ENCODE data around the gene PROCA1. TPM values are rescaled to one million over a fixed set of nuclear protein-coding genes. Genes with fewer than 3 reads are reported as not detected.
A peak's percentile ranks its signal among the peaks of the same experiment; 100 is the strongest.

Gene PROCA1
- polyA plus RNA-seq, 3 donors: 0.31 to 8.9 (median 0.78) TPM

DNA sequence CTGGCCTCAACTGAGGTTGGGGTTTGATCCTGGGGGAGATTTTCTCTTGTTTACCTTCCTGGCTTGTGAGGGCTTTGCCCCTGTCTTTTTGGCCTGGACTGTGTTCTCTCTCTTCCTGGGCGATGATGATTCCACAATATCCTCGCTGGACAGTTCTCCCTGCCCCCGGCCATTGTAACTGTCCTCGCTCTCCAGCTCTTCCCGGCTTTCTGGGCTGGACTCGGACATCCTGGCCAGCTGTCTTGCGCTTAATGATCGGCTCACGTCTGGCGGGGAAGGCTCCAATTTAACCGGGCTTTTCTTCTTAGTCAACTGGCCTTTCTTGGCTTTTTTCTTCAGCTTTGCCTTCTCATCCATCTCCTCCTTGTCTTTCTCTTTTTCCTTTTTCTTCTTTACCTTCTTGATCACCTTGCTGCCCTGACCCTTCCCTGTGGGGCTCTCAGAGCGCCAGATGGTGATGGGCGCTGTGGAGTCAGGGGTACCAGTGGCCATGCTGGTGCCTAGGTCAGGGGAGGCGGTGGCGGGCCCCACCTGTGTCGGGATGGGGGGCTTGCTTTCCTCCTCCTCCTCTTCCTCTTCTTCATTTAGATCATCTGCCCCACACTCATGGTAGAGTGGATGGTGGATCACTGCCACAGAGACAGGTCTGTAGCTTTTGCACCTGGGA is 8.0 kb downstream of the PROCA1 start:
- H3K9ac ChIP-seq (ENCODE audit: insufficient read depth, low read length, poor library complexity, severe bottlenecking): no peak overlapping the region
- no peaks in the 10 kb centered on the region for H3K4me1 ChIP-seq (ENCODE audit: control insufficient read depth in 1 of 2, insufficient read depth in 2 of 2, low read length in 2 of 2)

DNA sequence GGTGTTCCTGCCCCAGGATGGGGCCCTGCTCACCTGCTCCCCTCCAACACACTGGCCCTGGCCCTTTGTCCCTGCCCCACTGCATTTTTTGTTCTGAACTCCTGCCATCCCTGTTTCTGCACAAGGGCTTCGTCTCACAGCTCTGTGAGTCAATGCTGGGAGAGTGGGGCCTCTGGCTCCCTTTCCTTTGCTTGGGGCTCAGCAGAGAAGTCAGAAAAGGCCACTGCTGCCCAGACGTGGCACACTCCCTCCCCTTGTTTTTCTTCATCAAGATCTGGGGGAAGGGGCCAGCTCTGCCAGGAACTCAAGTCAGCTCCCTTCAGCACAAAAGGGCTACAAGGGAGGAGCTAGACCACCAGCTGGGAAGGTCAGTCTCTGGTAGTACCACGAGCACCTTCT is 8.9 kb downstream of the PROCA1 start:
- Mint-ChIP-seq H3K36me3 (peaks cover 78% of the 10 kb centered on the region in 2 donors), H3K27ac (peak overlapping the region in 2 of 7 donors; percentile 10 to 55), H3K4me3 (no peak overlapping the region), H3K27me3 (ENCODE audit: low read depth in 3 of 3) (peaks cover 0 to 2% (median 2%) of the 10 kb centered on the region in 3 donors), H3K9me3 (no peaks in the 10 kb centered on the region), H3K4me1 (peaks cover 2% of the 10 kb centered on the region)
- Histone ChIP-seq H3K9me3 (replicated peaks in 1 of 2; ENCODE audit: control insufficient read depth in 1 of 2, insufficient read depth in 1 of 2, low read length in 2 of 2) (no peaks in the 10 kb centered on the region), H3K9ac (ENCODE audit: insufficient read depth, low read length, poor library complexity, severe bottlenecking) (no peak overlapping the region), H3K79me2 (ENCODE audit: insufficient read depth, low read length) (no peaks in the 10 kb centered on the region), H3K4me3 (replicated peaks in 1 of 3; ENCODE audit: low read depth in 2 of 3, low read length in 3 of 3) (no peak overlapping the region), H3K27me3 (ENCODE audit: control insufficient read depth in 2 of 2, insufficient read depth in 2 of 2, low read length in 2 of 2) (no peaks in the 10 kb centered on the region), H3K4me1 (ENCODE audit: control insufficient read depth in 1 of 2, insufficient read depth in 2 of 2, low read length in 2 of 2) (no peaks in the 10 kb centered on the region), H2AFZ (ENCODE audit: insufficient read depth, low read depth, low read length, poor library complexity, severe bottlenecking) (no peak overlapping the region), H4K20me1 (ENCODE audit: insufficient read depth, low read length) (peaks cover 19% of the 10 kb centered on the region), H3K27ac (ENCODE audit: low read depth in 1 of 2, low read length in 2 of 2) (no peak overlapping the region), H3K4me2 (replicated peaks; ENCODE audit: extremely low read depth, low read length, poor library complexity, severe bottlenecking) (no peak overlapping the region), H3K36me3 (replicated peaks in 1 of 2; ENCODE audit: control insufficient read depth in 1 of 2, insufficient read depth in 2 of 2, low read length in 2 of 2) (peaks cover 68 to 80% of the 10 kb centered on the region in 2 donors)
- 100% methylated on average over 1 of the region's 3 CpGs for WGBS (ENCODE audit: insufficient coverage)
- DNase-seq: no peak
- TF ChIP-seq, protein P1, sequence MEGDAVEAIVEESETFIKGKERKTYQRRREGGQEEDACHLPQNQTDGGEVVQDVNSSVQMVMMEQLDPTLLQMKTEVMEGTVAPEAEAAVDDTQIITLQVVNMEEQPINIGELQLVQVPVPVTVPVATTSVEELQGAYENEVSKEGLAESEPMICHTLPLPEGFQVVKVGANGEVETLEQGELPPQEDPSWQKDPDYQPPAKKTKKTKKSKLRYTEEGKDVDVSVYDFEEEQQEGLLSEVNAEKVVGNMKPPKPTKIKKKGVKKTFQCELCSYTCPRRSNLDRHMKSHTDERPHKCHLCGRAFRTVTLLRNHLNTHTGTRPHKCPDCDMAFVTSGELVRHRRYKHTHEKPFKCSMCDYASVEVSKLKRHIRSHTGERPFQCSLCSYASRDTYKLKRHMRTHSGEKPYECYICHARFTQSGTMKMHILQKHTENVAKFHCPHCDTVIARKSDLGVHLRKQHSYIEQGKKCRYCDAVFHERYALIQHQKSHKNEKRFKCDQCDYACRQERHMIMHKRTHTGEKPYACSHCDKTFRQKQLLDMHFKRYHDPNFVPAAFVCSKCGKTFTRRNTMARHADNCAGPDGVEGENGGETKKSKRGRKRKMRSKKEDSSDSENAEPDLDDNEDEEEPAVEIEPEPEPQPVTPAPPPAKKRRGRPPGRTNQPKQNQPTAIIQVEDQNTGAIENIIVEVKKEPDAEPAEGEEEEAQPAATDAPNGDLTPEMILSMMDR (IDR thresholded peaks at IDR 0.05): no peak
- intact Hi-C loops (cut with micrococcal nuclease): no loop called here

More for the DNA sequence above, 8.0 kb downstream of the PROCA1 start:
- H3K27me3 Mint-ChIP-seq (ENCODE audit: low read depth in 3 of 3): peaks cover 0 to 2% (median 2%) of the 10 kb centered on the region in 3 donors
- H3K4me1 Mint-ChIP-seq: peaks cover 2% of the 10 kb centered on the region
- Histone ChIP-seq H3K27ac (ENCODE audit: low read depth in 1 of 2, low read length in 2 of 2) (no peak overlapping the region), H3K27me3 (ENCODE audit: control insufficient read depth in 2 of 2, insufficient read depth in 2 of 2, low read length in 2 of 2) (no peaks in the 10 kb centered on the region), H4K20me1 (ENCODE audit: insufficient read depth, low read length) (peaks cover 14% of the 10 kb centered on the region), H3K4me3 (replicated peaks in 1 of 3; ENCODE audit: low read depth in 2 of 3, low read length in 3 of 3) (no peak overlapping the region), H3K9me3 (replicated peaks in 1 of 2; ENCODE audit: control insufficient read depth in 1 of 2, insufficient read depth in 1 of 2, low read length in 2 of 2) (no peaks in the 10 kb centered on the region), H2AFZ (ENCODE audit: insufficient read depth, low read depth, low read length, poor library complexity, severe bottlenecking) (no peak overlapping the region), H3K4me2 (replicated peaks; ENCODE audit: extremely low read depth, low read length, poor library complexity, severe bottlenecking) (no peak overlapping the region), H3K36me3 (replicated peaks in 1 of 2; ENCODE audit: control insufficient read depth in 1 of 2, insufficient read depth in 2 of 2, low read length in 2 of 2) (peaks cover 59 to 71% of the 10 kb centered on the region in 2 donors), H3K79me2 (ENCODE audit: insufficient read depth, low read length) (no peaks in the 10 kb centered on the region)
- intact Hi-C loops (cut with micrococcal nuclease): no loop called here
- H3K27ac Mint-ChIP-seq: peak overlapping the region in 1 of 7 donors; percentile 52
- H3K4me3 Mint-ChIP-seq: no peak overlapping the region
- H3K36me3 Mint-ChIP-seq: peaks cover 69 to 72% of the 10 kb centered on the region in 2 donors
- H3K9me3 Mint-ChIP-seq: no peaks in the 10 kb centered on the region
- DNase-seq: no peak
- 95% methylated on average over 11 of the region's 16 CpGs for WGBS (ENCODE audit: insufficient coverage)
- TF ChIP-seq, protein P1 (IDR thresholded peaks at IDR 0.05): no peak

All from CD14-positive monocyte (primary cell).